ENCODE data around the gene APCDD1L. TPM values are rescaled to one million over a fixed set of nuclear protein-coding genes. Genes with fewer than 3 reads are reported as not detected.

APCDD1L gene
- polyA plus RNA-seq, 1 donor from 2014 or later = not detected

GRCh38 chr20:58470336-58471192 is 44.6 kb downstream of the APCDD1L start:
- Histone ChIP-seq H2AFZ (ENCODE audit: low read depth, low read length) (no peak overlapping the region), H3F3A (ENCODE audit: insufficient read depth, low read length, poor library complexity, severe bottlenecking) (no peaks in the 10 kb centered on the region)
- TF ChIP-seq SMC3 (conservative IDR thresholded peaks at IDR 0.05; ENCODE audit: poor library complexity) (no peak), MXI1 (conservative IDR thresholded peaks at IDR 0.05; ENCODE audit: poor library complexity, severe bottlenecking) (no peak), EZH2 (IDR thresholded peaks at IDR 0.05; ENCODE audit: borderline replicate concordance, insufficient read depth, low read length, poor library complexity, severe bottlenecking) (no peak), POLR2AphosphoS5 (IDR thresholded peaks at IDR 0.05) (no peak), EP300 (conservative IDR thresholded peaks at IDR 0.05; ENCODE audit: poor library complexity, severe bottlenecking) (no peak), RAD21 (conservative IDR thresholded peaks at IDR 0.05) (no peak), TAF1 (IDR thresholded peaks at IDR 0.05; ENCODE audit: low read depth) (no peak)
- TF ChIP-seq, protein P1, sequence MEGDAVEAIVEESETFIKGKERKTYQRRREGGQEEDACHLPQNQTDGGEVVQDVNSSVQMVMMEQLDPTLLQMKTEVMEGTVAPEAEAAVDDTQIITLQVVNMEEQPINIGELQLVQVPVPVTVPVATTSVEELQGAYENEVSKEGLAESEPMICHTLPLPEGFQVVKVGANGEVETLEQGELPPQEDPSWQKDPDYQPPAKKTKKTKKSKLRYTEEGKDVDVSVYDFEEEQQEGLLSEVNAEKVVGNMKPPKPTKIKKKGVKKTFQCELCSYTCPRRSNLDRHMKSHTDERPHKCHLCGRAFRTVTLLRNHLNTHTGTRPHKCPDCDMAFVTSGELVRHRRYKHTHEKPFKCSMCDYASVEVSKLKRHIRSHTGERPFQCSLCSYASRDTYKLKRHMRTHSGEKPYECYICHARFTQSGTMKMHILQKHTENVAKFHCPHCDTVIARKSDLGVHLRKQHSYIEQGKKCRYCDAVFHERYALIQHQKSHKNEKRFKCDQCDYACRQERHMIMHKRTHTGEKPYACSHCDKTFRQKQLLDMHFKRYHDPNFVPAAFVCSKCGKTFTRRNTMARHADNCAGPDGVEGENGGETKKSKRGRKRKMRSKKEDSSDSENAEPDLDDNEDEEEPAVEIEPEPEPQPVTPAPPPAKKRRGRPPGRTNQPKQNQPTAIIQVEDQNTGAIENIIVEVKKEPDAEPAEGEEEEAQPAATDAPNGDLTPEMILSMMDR (IDR thresholded peaks at IDR 0.05; ENCODE audit: poor library complexity, severe bottlenecking) = no peak
- TF ChIP-seq, protein P2, sequence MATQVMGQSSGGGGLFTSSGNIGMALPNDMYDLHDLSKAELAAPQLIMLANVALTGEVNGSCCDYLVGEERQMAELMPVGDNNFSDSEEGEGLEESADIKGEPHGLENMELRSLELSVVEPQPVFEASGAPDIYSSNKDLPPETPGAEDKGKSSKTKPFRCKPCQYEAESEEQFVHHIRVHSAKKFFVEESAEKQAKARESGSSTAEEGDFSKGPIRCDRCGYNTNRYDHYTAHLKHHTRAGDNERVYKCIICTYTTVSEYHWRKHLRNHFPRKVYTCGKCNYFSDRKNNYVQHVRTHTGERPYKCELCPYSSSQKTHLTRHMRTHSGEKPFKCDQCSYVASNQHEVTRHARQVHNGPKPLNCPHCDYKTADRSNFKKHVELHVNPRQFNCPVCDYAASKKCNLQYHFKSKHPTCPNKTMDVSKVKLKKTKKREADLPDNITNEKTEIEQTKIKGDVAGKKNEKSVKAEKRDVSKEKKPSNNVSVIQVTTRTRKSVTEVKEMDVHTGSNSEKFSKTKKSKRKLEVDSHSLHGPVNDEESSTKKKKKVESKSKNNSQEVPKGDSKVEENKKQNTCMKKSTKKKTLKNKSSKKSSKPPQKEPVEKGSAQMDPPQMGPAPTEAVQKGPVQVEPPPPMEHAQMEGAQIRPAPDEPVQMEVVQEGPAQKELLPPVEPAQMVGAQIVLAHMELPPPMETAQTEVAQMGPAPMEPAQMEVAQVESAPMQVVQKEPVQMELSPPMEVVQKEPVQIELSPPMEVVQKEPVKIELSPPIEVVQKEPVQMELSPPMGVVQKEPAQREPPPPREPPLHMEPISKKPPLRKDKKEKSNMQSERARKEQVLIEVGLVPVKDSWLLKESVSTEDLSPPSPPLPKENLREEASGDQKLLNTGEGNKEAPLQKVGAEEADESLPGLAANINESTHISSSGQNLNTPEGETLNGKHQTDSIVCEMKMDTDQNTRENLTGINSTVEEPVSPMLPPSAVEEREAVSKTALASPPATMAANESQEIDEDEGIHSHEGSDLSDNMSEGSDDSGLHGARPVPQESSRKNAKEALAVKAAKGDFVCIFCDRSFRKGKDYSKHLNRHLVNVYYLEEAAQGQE (IDR thresholded peaks at IDR 0.05; ENCODE audit: borderline replicate concordance) = no peak

GRCh38 chr20:58469616-58470015 is 45.6 kb downstream of the APCDD1L start:
- Histone ChIP-seq H4K20me1 (ENCODE audit: insufficient read depth) (no peaks in the 10 kb centered on the region), H3F3A (ENCODE audit: insufficient read depth, low read length, poor library complexity, severe bottlenecking) (no peaks in the 10 kb centered on the region), H3K79me2 (replicated peaks; ENCODE audit: insufficient read depth, low read length) (no peaks in the 10 kb centered on the region), H3K36me3 (ENCODE audit: insufficient read depth, low read length) (no peaks in the 10 kb centered on the region), H3K9ac (ENCODE audit: low read length) (no peak overlapping the region), H3K9me3 (ENCODE audit: low read length) (no peaks in the 10 kb centered on the region), H3K4me3 (ENCODE audit: low read length) (no peak overlapping the region), H3K27ac (ENCODE audit: low read length) (no peak overlapping the region), H3K9me2 (ENCODE audit: insufficient read depth, low read length) (no peaks in the 10 kb centered on the region), H3K4me2 (ENCODE audit: low read length) (no peak overlapping the region), H2AFZ (ENCODE audit: low read depth, low read length) (no peak overlapping the region), H3K27me3 (ENCODE audit: insufficient read depth, low read depth, low read length) (no peaks in the 10 kb centered on the region)
- no peak for TF ChIP-seq EZH2 (IDR thresholded peaks at IDR 0.05; ENCODE audit: borderline replicate concordance, insufficient read depth, low read length, poor library complexity, severe bottlenecking)
- no peak for TF ChIP-seq RAD21 (conservative IDR thresholded peaks at IDR 0.05)
- TF ChIP-seq SMC3 (conservative IDR thresholded peaks at IDR 0.05; ENCODE audit: poor library complexity) = no peak
- no peak for TF ChIP-seq EP300 (conservative IDR thresholded peaks at IDR 0.05; ENCODE audit: poor library complexity, severe bottlenecking)

More at GRCh38 chr20:58470336-58471192, 44.6 kb downstream of the APCDD1L start:
- Histone ChIP-seq H3K4me3 (ENCODE audit: low read length) (no peak overlapping the region), H3K4me2 (ENCODE audit: low read length) (no peak overlapping the region), H3K27me3 (ENCODE audit: insufficient read depth, low read depth, low read length) (no peaks in the 10 kb centered on the region), H3K79me2 (replicated peaks; ENCODE audit: insufficient read depth, low read length) (no peaks in the 10 kb centered on the region), H3K9ac (ENCODE audit: low read length) (no peak overlapping the region), H3K36me3 (ENCODE audit: insufficient read depth, low read length) (no peaks in the 10 kb centered on the region), H3K9me2 (ENCODE audit: insufficient read depth, low read length) (no peaks in the 10 kb centered on the region), H3K27ac (ENCODE audit: low read length) (no peak overlapping the region), H3K9me3 (ENCODE audit: low read length) (no peaks in the 10 kb centered on the region), H4K20me1 (ENCODE audit: insufficient read depth) (no peaks in the 10 kb centered on the region)

Data from neural cell (in vitro differentiated cells).